Measurements from ENCODE around the gene LARP1.
"Not testable (repeated sequence)": the region's sequence is repeated elsewhere in the genome, so short reads cannot be mapped to it uniquely, and the experiment has no call there.

Gene LARP1

DNA sequence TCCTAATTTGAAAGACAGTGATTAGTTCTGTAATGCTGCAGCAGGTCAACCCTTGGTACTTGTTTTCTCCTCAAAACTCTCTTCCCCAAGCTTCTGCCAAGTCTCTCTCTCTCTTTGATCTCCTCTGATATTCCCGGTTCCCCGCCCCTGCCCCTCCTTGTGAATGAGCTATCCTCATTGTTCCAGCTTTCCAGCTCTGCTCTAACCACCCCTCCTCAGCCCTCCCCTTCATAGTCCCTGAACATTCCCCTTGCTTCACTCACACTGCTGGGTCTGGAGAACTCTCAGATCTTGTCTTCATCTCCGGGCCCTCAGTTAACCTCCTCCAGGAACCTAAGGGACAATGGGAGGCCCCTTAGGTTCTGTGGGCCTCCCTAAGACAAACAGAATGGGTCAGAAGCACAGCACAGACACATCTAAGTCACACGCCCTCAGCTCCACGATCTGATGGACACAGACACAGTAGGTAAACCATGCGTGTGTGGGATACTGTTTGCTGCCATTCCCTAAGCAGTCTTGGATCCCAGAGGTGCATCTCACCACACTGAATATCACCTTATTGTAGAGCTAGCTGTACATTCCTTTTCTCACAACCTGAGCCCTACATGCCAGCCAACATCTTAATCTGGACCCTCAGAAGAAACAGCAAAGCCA lies 17.4 kb upstream of the LARP1 start:
- TF ChIP-seq, protein P1, sequence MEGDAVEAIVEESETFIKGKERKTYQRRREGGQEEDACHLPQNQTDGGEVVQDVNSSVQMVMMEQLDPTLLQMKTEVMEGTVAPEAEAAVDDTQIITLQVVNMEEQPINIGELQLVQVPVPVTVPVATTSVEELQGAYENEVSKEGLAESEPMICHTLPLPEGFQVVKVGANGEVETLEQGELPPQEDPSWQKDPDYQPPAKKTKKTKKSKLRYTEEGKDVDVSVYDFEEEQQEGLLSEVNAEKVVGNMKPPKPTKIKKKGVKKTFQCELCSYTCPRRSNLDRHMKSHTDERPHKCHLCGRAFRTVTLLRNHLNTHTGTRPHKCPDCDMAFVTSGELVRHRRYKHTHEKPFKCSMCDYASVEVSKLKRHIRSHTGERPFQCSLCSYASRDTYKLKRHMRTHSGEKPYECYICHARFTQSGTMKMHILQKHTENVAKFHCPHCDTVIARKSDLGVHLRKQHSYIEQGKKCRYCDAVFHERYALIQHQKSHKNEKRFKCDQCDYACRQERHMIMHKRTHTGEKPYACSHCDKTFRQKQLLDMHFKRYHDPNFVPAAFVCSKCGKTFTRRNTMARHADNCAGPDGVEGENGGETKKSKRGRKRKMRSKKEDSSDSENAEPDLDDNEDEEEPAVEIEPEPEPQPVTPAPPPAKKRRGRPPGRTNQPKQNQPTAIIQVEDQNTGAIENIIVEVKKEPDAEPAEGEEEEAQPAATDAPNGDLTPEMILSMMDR (IDR thresholded peaks at IDR 0.05; ENCODE audit: extremely low read depth, missing control alignments), result no peak

DNA sequence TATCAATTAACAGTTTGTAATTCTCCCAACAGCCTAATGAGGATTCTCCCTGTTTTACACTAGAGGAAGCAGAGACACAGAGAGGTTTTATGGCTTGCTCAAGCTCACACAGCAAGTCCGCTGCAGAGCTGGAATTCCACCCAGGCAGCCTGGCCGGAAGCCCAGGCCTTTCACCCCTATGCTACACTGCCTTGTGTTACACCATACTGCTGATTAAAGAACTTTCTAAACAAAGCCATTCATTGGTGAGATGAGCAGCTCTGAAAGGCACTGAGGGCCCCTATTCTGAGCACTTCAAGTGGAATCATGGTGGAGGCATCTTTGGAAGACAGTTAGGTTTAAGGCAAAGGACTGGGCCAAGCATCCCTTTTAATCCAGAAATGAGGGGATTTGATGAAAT lies 14.7 kb upstream of the LARP1 start:
- TF ChIP-seq, protein P1 (IDR thresholded peaks at IDR 0.05; ENCODE audit: extremely low read depth, missing control alignments), result no peak
- DNase-seq (ENCODE audit: low spot score), result no peak

More for the DNA sequence above, 17.4 kb upstream of the LARP1 start:
- DNase-seq (ENCODE audit: low spot score), result no peak

- DNase-seq (ENCODE audit: low spot score), result no peak
- TF ChIP-seq, protein P1 (IDR thresholded peaks at IDR 0.05; ENCODE audit: extremely low read depth, missing control alignments), result no peak
Observed at GRCh38 chr5:154740957-154741356, 14.2 kb upstream of the LARP1 start.

- TF ChIP-seq, protein P1 (IDR thresholded peaks at IDR 0.05; ENCODE audit: extremely low read depth, missing control alignments), result no peak
- no peak for DNase-seq (ENCODE audit: low spot score)
Observed at GRCh38 chr5:154741415-154741814, 13.8 kb upstream of the LARP1 start.

GRCh38 chr5:154743812-154744211 lies 11.4 kb upstream of the LARP1 start:
- no peak for DNase-seq (ENCODE audit: low spot score)
- TF ChIP-seq, protein P1 (IDR thresholded peaks at IDR 0.05; ENCODE audit: extremely low read depth, missing control alignments), result no peak

- TF ChIP-seq, protein P1 (IDR thresholded peaks at IDR 0.05; ENCODE audit: extremely low read depth, missing control alignments), result no peak
- DNase-seq (ENCODE audit: low spot score), result no peak
Observed at GRCh38 chr5:154745349-154745748, 9.8 kb upstream of the LARP1 start.

DNA sequence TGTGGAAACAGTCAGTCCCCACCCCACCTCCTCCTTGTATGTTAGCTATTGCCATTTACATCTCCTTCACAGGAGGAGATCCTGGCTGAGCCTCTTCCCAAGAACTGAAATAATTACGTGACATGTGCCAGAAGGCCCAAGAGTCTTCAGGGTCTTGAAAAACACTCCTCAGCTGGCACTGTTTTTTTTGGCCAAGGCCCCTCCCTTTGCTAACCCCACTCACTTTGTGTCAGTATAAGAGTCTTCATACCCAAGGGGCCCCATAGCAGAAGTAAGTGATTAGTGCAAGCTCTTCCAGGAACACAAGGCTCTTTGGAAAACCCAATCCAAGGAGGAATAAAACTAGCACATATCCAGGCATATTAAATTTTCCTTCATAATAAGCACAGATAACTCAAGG lies 5.7 kb upstream of the LARP1 start:
- TF ChIP-seq, protein P1 (IDR thresholded peaks at IDR 0.05; ENCODE audit: extremely low read depth, missing control alignments), result no peak
- DNase-seq (ENCODE audit: low spot score), result no peak

- not testable (repeated sequence) for DNase-seq (ENCODE audit: low spot score)
Observed at GRCh38 chr5:154750641-154751040, 4.5 kb upstream of the LARP1 start.

Measured in GM20000 (cell line).